GM23338 (cell line): ENCODE data around the gene CITED4. TPM values are rescaled to one million over a fixed set of nuclear protein-coding genes. Genes with fewer than 3 reads are reported as not detected.

Experiments used
- ATAC-seq: fragments of 200-7000 bp; cut with Tn5 transposase; 3 replicates; pipeline ENCODE4 v1.9.1; 2020
- DNase-seq: peaks from one replicate; pipeline ENCODE4 v3.0.0-alpha.2; 2015; ENCODE audit warnings: low spot score
- H2AFZ ChIP-seq: fragments of 200-600 bp; sonication (generic); 2 replicates; pipeline ENCODE4 v1.8.0; 2016; ENCODE audit warnings: antibody characterized with exemption, mild to moderate bottlenecking, moderate library complexity
- H3F3A ChIP-seq: fragments of 200-600 bp; sonication (generic); replicated peaks from 2 replicates; pipeline ENCODE4 v1.8.0; 2017; ENCODE audit warnings: antibody characterized with exemption, mixed run types, low read depth
- H3K27ac ChIP-seq: fragments of 200-600 bp; sonication (generic); 2 replicates; pipeline ENCODE4 v1.6.1; 2016; ENCODE audit warnings: low read depth
- H3K27me3 ChIP-seq: fragments of 200-600 bp; sonication (generic); 2 replicates; pipeline ENCODE4 v1.8.0; 2016; ENCODE audit warnings: mild to moderate bottlenecking, mixed run types, moderate library complexity; ENCODE audit not compliant: insufficient read depth
- H3K36me3 ChIP-seq: fragments of 200-600 bp; sonication (generic); 2 replicates; pipeline ENCODE4 v1.8.0; 2016; ENCODE audit warnings: mild to moderate bottlenecking; ENCODE audit not compliant: insufficient read depth
- H3K4me1 ChIP-seq: fragments of 200-600 bp; sonication (generic); 2 replicates; pipeline ENCODE4 v1.8.0; 2016; ENCODE audit warnings: mild to moderate bottlenecking, moderate library complexity; ENCODE audit not compliant: insufficient read depth
- H3K4me2 ChIP-seq: fragments of 200-600 bp; sonication (generic); 2 replicates; pipeline ENCODE4 v1.7.1; 2017; ENCODE audit warnings: mixed run types
- H3K4me3 ChIP-seq: fragments of 200-600 bp; sonication (generic); 2 replicates; pipeline ENCODE4 v1.6.1; 2016; ENCODE audit warnings: mixed run types
- H3K79me2 ChIP-seq: fragments of 200-600 bp; sonication (generic); replicated peaks from 2 replicates; pipeline ENCODE4 v1.8.0; 2017; ENCODE audit warnings: mild to moderate bottlenecking; ENCODE audit not compliant: insufficient read depth
- H3K9me2 ChIP-seq: fragments of 200-600 bp; sonication (generic); 2 replicates; pipeline ENCODE4 v1.8.0; 2017; ENCODE audit not compliant: insufficient read depth
- H4K20me1 ChIP-seq: fragments of 200-600 bp; sonication (generic); replicated peaks from 2 replicates; pipeline ENCODE4 v1.8.0; 2017; ENCODE audit warnings: mild to moderate bottlenecking; ENCODE audit not compliant: insufficient read depth
- H3K27ac Mint-ChIP-seq: 2 replicates; pipeline ENCODE4 v1.8.0; 2020; ENCODE audit warnings: inconsistent platforms, mild to moderate bottlenecking, moderate library complexity, mixed read lengths
- H3K27me3 Mint-ChIP-seq: 3 replicates; pipeline ENCODE4 v1.8.0; 2022; ENCODE audit warnings: low read depth, mild to moderate bottlenecking, moderate library complexity, mixed read lengths, inconsistent platforms; ENCODE audit not compliant: insufficient read depth, poor library complexity
- H3K36me3 Mint-ChIP-seq: 3 replicates; pipeline ENCODE4 v1.8.0; 2021; ENCODE audit warnings: low read depth, mild to moderate bottlenecking, inconsistent platforms, moderate library complexity, mixed read lengths
- H3K4me1 Mint-ChIP-seq: 3 replicates; pipeline ENCODE4 v1.8.0; 2020; ENCODE audit warnings: mild to moderate bottlenecking, inconsistent platforms, mixed read lengths
- H3K4me3 Mint-ChIP-seq: 3 replicates; pipeline ENCODE4 v1.8.0; 2021; ENCODE audit warnings: moderate library complexity, mild to moderate bottlenecking, inconsistent platforms, mixed read lengths
- H3K9me3 Mint-ChIP-seq: 3 replicates; pipeline ENCODE4 v1.8.0; 2020; ENCODE audit warnings: moderate library complexity, mild to moderate bottlenecking, inconsistent platforms, mixed read lengths
- EZH2phosphoT487 ChIP-seq: fragments of 200-600 bp; sonication (generic); IDR thresholded peaks from one replicate; pipeline ENCODE4 v1.8.1; 2018; ENCODE audit warnings: antibody characterized with exemption; ENCODE audit not compliant: unreplicated experiment
- NANOG ChIP-seq: IDR thresholded peaks from 2 replicates; pipeline ENCODE4 v1.6.1; 2016; ENCODE audit warnings: antibody characterized with exemption, borderline replicate concordance
- POLR2AphosphoS5 ChIP-seq: IDR thresholded peaks from 2 replicates; pipeline ENCODE4 v1.6.1; 2016; ENCODE audit warnings: antibody characterized with exemption, low read depth
- STAT1 ChIP-seq: IDR thresholded peaks from one replicate; pipeline ENCODE4 v1.6.1; 2016; ENCODE audit warnings: antibody characterized with exemption; ENCODE audit not compliant: unreplicated experiment
- polyA plus RNA-seq: library from polyadenylated mRNA; unstranded; fragments of >200 nt; fragmentation: Nextera tagmentation; extraction: Ambion mirVana; gene quantifications from 2 replicates; pipeline ENCODE4 v1.2.1, GENCODE V29; 2016
- total RNA-seq: library from RNA; depleted of rRNA; stranded (reverse); fragments of >200 nt; shearing (Covaris generic); gene quantifications from 2 replicates; pipeline ENCODE4 v1.2.3, GENCODE V29; 2014
- TF ChIP-seq, protein P1 (sequence below), 2 experiments: fragments of 200-600 bp in 1 of 2; sonication (generic) in 1 of 2; conservative IDR thresholded peaks; 2 replicates each; pipeline versions ENCODE4 v1.5.1 to v1.6.1; 2016 to 2017; ENCODE audit warnings: antibody characterized with exemption in 2 of 2, low read depth in 2 of 2, mild to moderate bottlenecking in 2 of 2, moderate library complexity in 1 of 2

Gene CITED4
- total and polyA plus RNA-seq, 2 experiments from 2014 or later = 2.9 to 18.7 TPM

DNA sequence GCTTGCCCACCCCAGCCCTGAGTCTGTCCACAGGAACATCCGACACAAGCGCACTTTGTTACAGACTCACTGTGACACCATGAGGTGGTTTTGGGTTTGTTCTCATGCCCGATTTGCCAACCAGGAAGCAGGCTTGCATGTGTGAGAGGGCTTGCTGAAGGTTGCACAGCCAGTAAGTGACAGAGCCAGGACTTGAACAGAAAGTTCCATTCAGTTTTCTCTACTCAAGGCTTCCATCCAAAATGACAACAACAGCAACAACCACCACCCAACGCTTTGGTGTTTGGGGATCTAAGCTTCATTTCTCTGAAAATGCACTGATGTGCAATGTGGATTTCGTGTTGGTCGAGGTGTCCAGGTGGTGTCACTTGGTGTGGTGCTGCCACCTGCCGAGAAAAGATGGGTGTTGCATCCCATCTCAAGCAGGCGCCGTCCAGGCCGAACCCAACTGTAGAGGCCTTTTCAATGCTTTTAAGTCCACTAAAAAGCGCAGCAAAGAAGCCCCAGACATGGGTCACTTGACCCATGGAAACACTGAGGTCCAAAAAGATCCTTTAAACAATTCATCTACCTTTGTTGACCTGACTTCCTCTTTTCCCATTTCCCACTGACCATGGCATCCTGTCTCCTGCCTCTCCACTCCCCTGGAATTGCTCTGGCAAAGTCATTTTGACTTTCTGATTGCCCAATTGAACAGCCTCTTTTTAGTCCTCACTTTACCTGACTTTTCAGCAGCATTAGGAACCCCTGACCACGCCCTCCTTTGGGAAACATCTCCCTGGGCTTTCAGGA is 12.2 kb downstream of the CITED4 start:
- H3K27me3 ChIP-seq = no peaks in the 10 kb centered on the region
- H3K36me3 ChIP-seq = no peaks in the 10 kb centered on the region
- Mint-ChIP-seq H3K27me3 (peaks cover 6% of the 10 kb centered on the region), H3K4me1 (peaks cover 11% of the 10 kb centered on the region), H3K9me3 (no peaks in the 10 kb centered on the region), H3K4me3 (no peak overlapping the region), H3K36me3 (no peaks in the 10 kb centered on the region), H3K27ac (no peak overlapping the region)
- ATAC-seq = peak; percentile 79
- no peak overlapping the region for H3K4me2 ChIP-seq
- no peaks in the 10 kb centered on the region for H3F3A ChIP-seq
- H4K20me1 ChIP-seq = no peaks in the 10 kb centered on the region
- H3K27ac ChIP-seq = no peak overlapping the region
- no peaks in the 10 kb centered on the region for H3K79me2 ChIP-seq
- no peaks in the 10 kb centered on the region for H3K9me2 ChIP-seq
- H2AFZ ChIP-seq = peak overlapping the region; percentile 67
- peak; percentile 77 for DNase-seq
- no peak overlapping the region for H3K4me3 ChIP-seq
- TF ChIP-seq, protein P1, sequence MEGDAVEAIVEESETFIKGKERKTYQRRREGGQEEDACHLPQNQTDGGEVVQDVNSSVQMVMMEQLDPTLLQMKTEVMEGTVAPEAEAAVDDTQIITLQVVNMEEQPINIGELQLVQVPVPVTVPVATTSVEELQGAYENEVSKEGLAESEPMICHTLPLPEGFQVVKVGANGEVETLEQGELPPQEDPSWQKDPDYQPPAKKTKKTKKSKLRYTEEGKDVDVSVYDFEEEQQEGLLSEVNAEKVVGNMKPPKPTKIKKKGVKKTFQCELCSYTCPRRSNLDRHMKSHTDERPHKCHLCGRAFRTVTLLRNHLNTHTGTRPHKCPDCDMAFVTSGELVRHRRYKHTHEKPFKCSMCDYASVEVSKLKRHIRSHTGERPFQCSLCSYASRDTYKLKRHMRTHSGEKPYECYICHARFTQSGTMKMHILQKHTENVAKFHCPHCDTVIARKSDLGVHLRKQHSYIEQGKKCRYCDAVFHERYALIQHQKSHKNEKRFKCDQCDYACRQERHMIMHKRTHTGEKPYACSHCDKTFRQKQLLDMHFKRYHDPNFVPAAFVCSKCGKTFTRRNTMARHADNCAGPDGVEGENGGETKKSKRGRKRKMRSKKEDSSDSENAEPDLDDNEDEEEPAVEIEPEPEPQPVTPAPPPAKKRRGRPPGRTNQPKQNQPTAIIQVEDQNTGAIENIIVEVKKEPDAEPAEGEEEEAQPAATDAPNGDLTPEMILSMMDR (conservative IDR thresholded peaks at IDR 0.05; ENCODE audit: low read depth in 2 of 2) = peak; percentile 81 to 95
- TF ChIP-seq NANOG (no peak), EZH2phosphoT487 (no peak)
- H3K4me1 ChIP-seq = no peaks in the 10 kb centered on the region; the same call in 1 of the 2 replicates

DNA sequence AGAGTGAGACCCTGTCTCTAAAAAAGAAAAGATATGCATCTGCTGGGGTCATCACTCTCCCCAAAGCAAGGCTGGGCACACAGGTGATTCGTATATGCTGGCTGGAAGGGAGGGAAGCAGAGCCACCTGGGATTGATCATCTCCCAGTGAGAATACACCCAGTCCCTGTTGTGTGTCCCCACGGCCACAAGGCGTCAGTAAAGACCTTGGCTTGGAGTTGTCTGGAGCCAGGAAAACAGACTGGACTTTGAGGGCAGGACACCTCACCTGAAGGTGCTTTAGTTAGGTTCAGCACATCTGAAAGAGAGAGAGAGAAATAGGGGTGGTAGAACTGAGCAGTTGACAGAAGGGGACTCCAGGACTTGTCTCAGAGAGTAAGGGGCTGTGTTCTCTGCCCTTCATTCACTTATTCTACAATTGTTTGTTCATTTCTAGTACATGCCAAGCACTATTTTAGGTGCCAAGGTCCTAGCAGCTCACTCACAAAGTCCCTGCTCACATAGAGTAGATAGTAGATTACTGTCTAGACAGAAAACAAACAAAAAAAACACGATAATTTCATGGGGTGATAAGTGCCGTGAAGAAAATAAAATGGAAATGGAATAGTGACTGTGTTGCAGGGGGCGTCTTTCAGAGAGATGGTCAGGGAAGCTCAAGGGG is 13.5 kb downstream of the CITED4 start:
- DNase-seq (peak; percentile 90), ATAC-seq (peak; percentile 92)
- Histone ChIP-seq H3K36me3 (no peaks in the 10 kb centered on the region), H2AFZ (peak overlapping the region; percentile 61), H3K79me2 (no peaks in the 10 kb centered on the region), H3K27me3 (no peaks in the 10 kb centered on the region), H3K4me3 (no peak overlapping the region), H4K20me1 (no peaks in the 10 kb centered on the region), H3K9me2 (no peaks in the 10 kb centered on the region), H3K4me1 (no peaks in the 10 kb centered on the region; the same call in 1 of the 2 replicates), H3K27ac (no peak overlapping the region), H3K4me2 (no peak overlapping the region), H3F3A (no peaks in the 10 kb centered on the region)
- no peak overlapping the region for H3K4me3 Mint-ChIP-seq
- peaks cover 11% of the 10 kb centered on the region for H3K4me1 Mint-ChIP-seq
- peaks cover 6% of the 10 kb centered on the region for H3K27me3 Mint-ChIP-seq
- no peaks in the 10 kb centered on the region for H3K36me3 Mint-ChIP-seq
- H3K27ac Mint-ChIP-seq = no peak overlapping the region
- TF ChIP-seq POLR2AphosphoS5 (no peak), STAT1 (no peak)
- TF ChIP-seq, protein P1 (conservative IDR thresholded peaks at IDR 0.05; ENCODE audit: low read depth in 2 of 2) = peak; percentile 82 to 99
- H3K9me3 Mint-ChIP-seq = no peaks in the 10 kb centered on the region
